H1 (cell line): ENCODE results near the gene EVPL. TPM values are rescaled to one million over a fixed set of nuclear protein-coding genes. Genes with fewer than 3 reads are reported as not detected.

Experiments
- CTCF ChIA-PET: fragments of 300-600 bp; sonication (Branson Sonifier 250); formaldehyde crosslinking; loops from one replicate; lab custom pipeline; 2021; ENCODE audit not compliant: partially characterized antibody; lab: Charles Lee
- POLR2A ChIA-PET: fragments of 300-600 bp; sonication (Branson Sonifier 250); formaldehyde crosslinking; loops from one replicate; lab custom pipeline; 2021; ENCODE audit warnings: inconsistent platforms; ENCODE audit not compliant: partially characterized antibody; lab: Charles Lee
- DNase-seq, 2 experiments: peaks; one replicate each; pipeline versions ENCODE4 v3.0.0 to v3.0.0-alpha.2; 2010 to 2022; ENCODE audit warnings: low spot score in 2 of 2, low read depth in 1 of 2, mixed read lengths in 1 of 2
- FAIRE-seq: peaks from 2 replicates; lab custom pipeline; 2011; peaks lifted over from hg19 to GRCh38; lab: Jason Lieb, UNC
- H2AFZ ChIP-seq: 2 replicates; pipeline ENCODE4 v1.8.1; 2012; ENCODE audit warnings: low read length, inconsistent platforms
- H2AK5ac ChIP-seq: 2 replicates; pipeline ENCODE4 v1.6.1; 2013; ENCODE audit warnings: low read depth, low read length
- H2BK120ac ChIP-seq: replicated peaks from 2 replicates; pipeline ENCODE3; 2013; ENCODE audit warnings: low read depth, low read length, inconsistent platforms
- H2BK12ac ChIP-seq: 2 replicates; pipeline ENCODE4 v1.6.1; 2013; ENCODE audit warnings: low read depth, low read length
- H2BK15ac ChIP-seq: 2 replicates; pipeline ENCODE4 v1.6.1; 2013; ENCODE audit warnings: low read length
- H2BK20ac ChIP-seq: 2 replicates; pipeline ENCODE4 v1.6.1; 2013; ENCODE audit warnings: low read length
- H2BK5ac ChIP-seq: 2 replicates; pipeline ENCODE4 v1.6.1; 2013; ENCODE audit warnings: low read depth, low read length
- H3K14ac ChIP-seq: 2 replicates; pipeline ENCODE4 v1.6.1; 2013; ENCODE audit warnings: inconsistent platforms; ENCODE audit not compliant: insufficient read length
- H3K18ac ChIP-seq: 2 replicates; pipeline ENCODE4 v1.6.1; 2013; ENCODE audit warnings: low read length; ENCODE audit errors: extremely low read depth
- H3K23ac ChIP-seq: 2 replicates; pipeline ENCODE4 v1.6.1; 2013; ENCODE audit warnings: inconsistent platforms; ENCODE audit not compliant: insufficient read length
- H3K23me2 ChIP-seq: 2 replicates; pipeline ENCODE4 v1.6.1; 2013; ENCODE audit warnings: low read depth, low read length
- H3K27ac ChIP-seq: 2 replicates; pipeline ENCODE4 v1.6.1; 2011; ENCODE audit warnings: low read depth, low read length, inconsistent platforms
- H3K27me3 ChIP-seq, 4 experiments: replicated peaks in 1 of 4; 1 replicate in 1 of 4; 2 replicates in 3 of 4; pipeline versions ENCODE4 v1.6.1 to v1.8.1; 2011 to 2013; ENCODE audit warnings: low read length in 3 of 4, mild to moderate bottlenecking in 3 of 4, inconsistent platforms in 2 of 4, mixed read lengths in 2 of 4, moderate library complexity in 1 of 4; ENCODE audit not compliant: control insufficient read depth in 3 of 4, insufficient read depth in 3 of 4; ENCODE audit errors: extremely low read depth in 1 of 4
- H3K36me3 ChIP-seq, 4 experiments: 2 replicates each; pipeline versions ENCODE4 v1.6.1 to v1.8.1; 2011 to 2013; ENCODE audit warnings: mild to moderate bottlenecking in 4 of 4, low read length in 3 of 4, moderate library complexity in 2 of 4, control low read depth in 1 of 4, inconsistent platforms in 1 of 4; ENCODE audit not compliant: insufficient read depth in 4 of 4, control insufficient read depth in 2 of 4
- H3K4ac ChIP-seq: replicated peaks from 2 replicates; pipeline ENCODE3; 2013; ENCODE audit warnings: low read length, low read depth, mixed read lengths, inconsistent platforms; ENCODE audit not compliant: insufficient read length
- H3K4me1 ChIP-seq, 4 experiments: replicated peaks in 1 of 4; 1 replicate in 1 of 4; 2 replicates in 3 of 4; pipeline versions ENCODE4 v1.6.1 to v1.8.1; 2011 to 2013; ENCODE audit warnings: low read length in 3 of 4, inconsistent platforms in 2 of 4, mixed read lengths in 1 of 4; ENCODE audit not compliant: insufficient read depth in 4 of 4, control insufficient read depth in 3 of 4
- H3K4me2 ChIP-seq, 2 experiments: 2 replicates each; pipeline versions ENCODE4 v1.6.1 to v1.8.1; 2011 to 2013; ENCODE audit warnings: low read depth in 2 of 2, low read length in 2 of 2, control low read depth in 1 of 2, inconsistent platforms in 1 of 2, mild to moderate bottlenecking in 1 of 2; ENCODE audit not compliant: insufficient read depth in 1 of 2
- H3K4me3 ChIP-seq, 4 experiments: fragments of 200-600, 300-600 bp in 1 of 4; sonication (generic), shearing (Covaris generic), sonication (Bioruptor Twin) in 1 of 4; 2 replicates each; pipeline versions ENCODE4 v1.5.1 to v1.8.1; 2011 to 2016; ENCODE audit warnings: low read length in 4 of 4, low read depth in 3 of 4, control low read depth in 2 of 4, inconsistent platforms in 2 of 4, mild to moderate bottlenecking in 2 of 4, mixed read lengths in 1 of 4, moderate library complexity in 1 of 4; ENCODE audit not compliant: insufficient read depth in 2 of 4; ENCODE audit errors: extremely low read depth in 1 of 4
- H3K56ac ChIP-seq: replicated peaks from 2 replicates; pipeline ENCODE3; 2013; ENCODE audit warnings: low read depth, mild to moderate bottlenecking, mixed read lengths, low read length, inconsistent platforms; ENCODE audit not compliant: insufficient read length
- H3K79me1 ChIP-seq: 2 replicates; pipeline ENCODE4 v1.6.1; 2013; ENCODE audit warnings: low read depth, low read length, control low read depth
- H3K79me2 ChIP-seq, 2 experiments: 2 replicates each; pipeline versions ENCODE4 v1.6.1 to v1.8.1; 2012 to 2013; ENCODE audit warnings: low read length in 2 of 2, mild to moderate bottlenecking in 2 of 2, inconsistent platforms in 1 of 2; ENCODE audit not compliant: insufficient read depth in 2 of 2, control insufficient read depth in 1 of 2
- H3K9ac ChIP-seq, 4 experiments: replicated peaks in 1 of 4; 1 replicate in 1 of 4; 2 replicates in 3 of 4; pipeline versions ENCODE4 v1.6.1 to v1.8.1; 2011 to 2013; ENCODE audit warnings: low read depth in 3 of 4, low read length in 3 of 4, control low read depth in 2 of 4, mild to moderate bottlenecking in 2 of 4, moderate library complexity in 2 of 4, inconsistent platforms in 1 of 4; ENCODE audit errors: extremely low read depth in 1 of 4
- H3K9me3 ChIP-seq, 2 experiments: 2 replicates each; pipeline versions ENCODE4 v1.6.1 to v1.8.1; 2012 to 2013; ENCODE audit warnings: mild to moderate bottlenecking in 2 of 2, moderate library complexity in 2 of 2, control low read depth in 1 of 2, inconsistent platforms in 1 of 2, low read depth in 1 of 2, low read length in 1 of 2, mixed read lengths in 1 of 2; ENCODE audit not compliant: insufficient read depth in 2 of 2
- H4K20me1 ChIP-seq, 2 experiments: replicated peaks in 1 of 2; 2 replicates each; pipeline versions ENCODE3 to v1.8.1; 2011 to 2013; ENCODE audit warnings: inconsistent platforms in 2 of 2, low read length in 2 of 2, mild to moderate bottlenecking in 1 of 2; ENCODE audit not compliant: insufficient read depth in 2 of 2, control insufficient read depth in 1 of 2
- H4K5ac ChIP-seq: 2 replicates; pipeline ENCODE4 v1.6.1; 2013; ENCODE audit warnings: low read length, low read depth, mixed read lengths, inconsistent platforms; ENCODE audit not compliant: insufficient read length
- H4K8ac ChIP-seq: 2 replicates; pipeline ENCODE4 v1.8.0; 2013; ENCODE audit warnings: mild to moderate bottlenecking, moderate library complexity, low read length, inconsistent platforms; ENCODE audit not compliant: insufficient read depth; ENCODE audit errors: extremely low read depth
- H4K91ac ChIP-seq: replicated peaks from 2 replicates; pipeline ENCODE3; 2013; ENCODE audit warnings: low read length, mixed read lengths, inconsistent platforms; ENCODE audit not compliant: insufficient read length
- CEBPB ChIP-seq: IDR thresholded peaks from 2 replicates; pipeline ENCODE4 v1.6.1; 2012; ENCODE audit warnings: low read depth, low read length
- POLR2A ChIP-seq, 2 experiments: IDR thresholded peaks; 1 replicate in 1 of 2; 2 replicates in 1 of 2; pipeline ENCODE4 v1.6.1; 2011; ENCODE audit warnings: low read depth in 2 of 2, low read length in 2 of 2, mild to moderate bottlenecking in 2 of 2; ENCODE audit errors: control extremely low read depth in 1 of 2
- SIN3A ChIP-seq, 2 experiments: IDR thresholded peaks in 1 of 2; conservative IDR thresholded peaks in 1 of 2; 2 replicates each; pipeline ENCODE4 v1.6.1; 2011 to 2012; ENCODE audit warnings: low read length in 2 of 2, improper control_type of control experiment in 1 of 2, low read depth in 1 of 2, mild to moderate bottlenecking in 1 of 2
- SIX5 ChIP-seq: IDR thresholded peaks from 2 replicates; pipeline ENCODE4 v1.6.1; 2011; ENCODE audit warnings: mild to moderate bottlenecking, low read depth, low read length
- WGBS, 2 experiments: shearing (Covaris generic) in 1 of 2; methylation state at CpG; one replicate each; pipeline versions ENCODE4 v1.1.6 to v1.1.7; 2013 to 2015; ENCODE audit warnings: low lambda C conversion rate in 2 of 2, mixed read lengths in 2 of 2, inconsistent platforms in 1 of 2, low coverage in 1 of 2, missing lambda C conversion rate in 1 of 2; ENCODE audit not compliant: insufficient replicate concordance in 2 of 2, insufficient coverage in 1 of 2, insufficient read length in 1 of 2; ENCODE audit errors: extremely low coverage in 1 of 2, missing lambda C conversion rate in 1 of 2; 5-methylcytosine and 5-hydroxymethylcytosine counted together
- polyA plus RNA-seq, 7 experiments: library from polyadenylated mRNA; depleted of rRNA in 3 of 7; stranded (reverse) in 5 of 7; unstranded in 2 of 7; fragments of >200 nt in 5 of 7; fragments of 200-250 nt in 2 of 7; gene quantifications; 1 replicate in 5 of 7; 2 replicates in 1 of 7; 4 replicates in 1 of 7; pipeline versions ENCODE4 v1.2.1 to v1.2.3, GENCODE V29; 2011 to 2013; ENCODE audit warnings: missing spikeins in 2 of 7, mixed read lengths in 2 of 7
- total RNA-seq: library from RNA; stranded (reverse); fragmentation: NEBNext Ultra II Directional; extraction: Animal tissue kit (Norgen Biotek cat#: 25700); gene quantifications from 2 replicates; pipeline ENCODE4 v1.2.1, GENCODE V29; 2021
- TF ChIP-seq, protein P1 (sequence below): IDR thresholded peaks from 2 replicates; pipeline ENCODE4 v1.6.1; 2012; ENCODE audit warnings: low read length, inconsistent platforms

Gene EVPL
- total and polyA plus RNA-seq, 2 of the 8 experiments (the other 6 are each of a cell fraction or from before 2014, with no cell fraction given) = 0.20 to 0.99 TPM

DNA sequence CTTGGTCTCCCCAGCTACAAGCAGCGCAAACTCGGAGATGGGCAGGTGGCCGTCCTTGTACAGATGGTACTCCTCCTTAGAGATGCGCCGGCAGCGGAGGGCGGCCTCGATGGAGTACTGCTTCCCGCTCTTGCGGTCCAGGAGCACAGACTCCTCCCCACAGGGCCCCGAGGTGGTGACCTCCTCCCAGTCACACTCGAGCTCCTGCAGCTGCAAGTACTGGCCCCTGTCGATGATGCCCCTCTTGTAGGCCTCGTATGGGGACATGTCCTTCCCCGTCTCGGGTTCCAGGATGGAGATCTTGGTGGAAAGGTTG is 19.3 kb downstream of the EVPL start:
- Histone ChIP-seq H2AFZ (no peak overlapping the region), H3K56ac (no peak overlapping the region), H4K20me1 (no peaks in the 10 kb centered on the region), H3K36me3 (no peaks in the 10 kb centered on the region; a peak in 1 of 8 replicates), H3K4ac (no peak overlapping the region), H3K79me2 (no peaks in the 10 kb centered on the region), H2AK5ac (no peak overlapping the region), H3K9ac (no peak overlapping the region), H4K5ac (no peak overlapping the region), H3K4me2 (no peak overlapping the region), H3K23ac (no peak overlapping the region), H3K4me1 (no peaks in the 10 kb centered on the region), H3K14ac (no peak overlapping the region), H3K27ac (no peak overlapping the region), H3K27me3 (no peaks in the 10 kb centered on the region), H3K23me2 (no peaks in the 10 kb centered on the region), H3K4me3 (no peak overlapping the region), H4K91ac (no peak overlapping the region), H2BK5ac (no peak overlapping the region), H3K79me1 (no peaks in the 10 kb centered on the region), H2BK120ac (no peak overlapping the region), H2BK12ac (no peak overlapping the region), H3K18ac (no peak overlapping the region), H2BK15ac (no peak overlapping the region), H4K8ac (no peak overlapping the region), H3K9me3 (no peaks in the 10 kb centered on the region; a peak in 1 of 4 replicates), H2BK20ac (no peak overlapping the region)
- FAIRE-seq (no peak), DNase-seq (no peak)
- ChIA-PET CTCF (interaction anchor here (0.8 to 32.0 kb wide), 17 partner anchors 5 to 293 kb away, joined by 3 to 885 read pairs (median 5); partner anchors contain the start of genes CDK3, EVPL, MRPL38 and TRIM65), POLR2A (interaction anchor here (0.9 to 1.6 kb wide), 7 partner anchors 10 to 223 kb away, joined by 3 to 7 read pairs (median 4); partner anchors contain the start of gene TRIM65)
- 96% methylated on average over 16 of the region's 16 CpGs; no CpG with 5 or more reads in 1 of the 2 experiments for WGBS, 2 experiments
- no peak for TF ChIP-seq SIX5
- TF ChIP-seq SIN3A (conservative IDR thresholded peaks at IDR 0.05 in 1 of 2, IDR thresholded peaks at IDR 0.05 in 1 of 2; ENCODE audit: low read depth in 1 of 2, low read length in 2 of 2) = no peak
- no peak for TF ChIP-seq POLR2A (IDR thresholded peaks at IDR 0.05; ENCODE audit: control extremely low read depth in 1 of 2, low read depth in 2 of 2, low read length in 2 of 2)
- TF ChIP-seq, protein P1, sequence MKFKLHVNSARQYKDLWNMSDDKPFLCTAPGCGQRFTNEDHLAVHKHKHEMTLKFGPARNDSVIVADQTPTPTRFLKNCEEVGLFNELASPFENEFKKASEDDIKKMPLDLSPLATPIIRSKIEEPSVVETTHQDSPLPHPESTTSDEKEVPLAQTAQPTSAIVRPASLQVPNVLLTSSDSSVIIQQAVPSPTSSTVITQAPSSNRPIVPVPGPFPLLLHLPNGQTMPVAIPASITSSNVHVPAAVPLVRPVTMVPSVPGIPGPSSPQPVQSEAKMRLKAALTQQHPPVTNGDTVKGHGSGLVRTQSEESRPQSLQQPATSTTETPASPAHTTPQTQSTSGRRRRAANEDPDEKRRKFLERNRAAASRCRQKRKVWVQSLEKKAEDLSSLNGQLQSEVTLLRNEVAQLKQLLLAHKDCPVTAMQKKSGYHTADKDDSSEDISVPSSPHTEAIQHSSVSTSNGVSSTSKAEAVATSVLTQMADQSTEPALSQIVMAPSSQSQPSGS = no peak
- no peak for TF ChIP-seq CEBPB
